ENCODE results near the gene INAFM2. TPM values are rescaled to one million over a fixed set of nuclear protein-coding genes. Genes with fewer than 3 reads are reported as not detected.

Gene INAFM2
- total RNA-seq, 1 experiment from 2014 or later, result 23.4 TPM

GRCh38 chr15:40335938-40336743 is 12.6 kb downstream of the INAFM2 start:
- H3K27ac ChIP-seq, result no peak overlapping the region
- H3K4me1 ChIP-seq, result peaks cover 50% of the 10 kb centered on the region
- DNase-seq, result peak; percentile 59 to 67

DNA sequence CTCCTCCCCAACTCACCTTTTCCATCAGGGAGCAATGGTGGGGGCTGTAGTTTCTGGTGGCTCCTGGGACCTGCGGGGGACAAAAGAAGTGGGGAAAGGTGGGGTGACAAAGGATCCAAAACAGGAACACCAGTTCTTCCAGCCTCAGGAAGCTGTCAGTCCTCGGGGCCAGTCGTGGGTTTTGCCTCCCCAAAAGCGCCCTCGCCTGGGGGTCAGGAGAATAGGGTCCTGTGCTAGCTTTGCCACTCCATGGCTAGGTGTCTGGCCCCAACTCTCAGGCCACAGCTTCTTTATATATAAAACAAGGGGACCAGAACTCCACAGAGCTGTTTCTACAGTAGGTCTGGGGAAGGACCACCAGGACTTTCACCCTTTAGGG is 13.2 kb downstream of the INAFM2 start:
- Histone ChIP-seq H3K27ac (no peak overlapping the region), H3K36me3 (no peaks in the 10 kb centered on the region), H3K9me3 (replicated peaks) (no peaks in the 10 kb centered on the region), H3K4me3 (no peak overlapping the region), H3K4me1 (peaks cover 56% of the 10 kb centered on the region), H3K27me3 (no peaks in the 10 kb centered on the region)
- no peak for DNase-seq

More at GRCh38 chr15:40335938-40336743, 12.6 kb downstream of the INAFM2 start:
- Histone ChIP-seq H3K4me3 (no peak overlapping the region), H3K27me3 (no peaks in the 10 kb centered on the region), H3K36me3 (no peaks in the 10 kb centered on the region), H3K9me3 (replicated peaks) (no peaks in the 10 kb centered on the region)

GRCh38 chr15:40337597-40337996 is 14.1 kb downstream of the INAFM2 start:
- Histone ChIP-seq H3K4me1 (peaks cover 60% of the 10 kb centered on the region), H3K36me3 (no peaks in the 10 kb centered on the region)

DNA sequence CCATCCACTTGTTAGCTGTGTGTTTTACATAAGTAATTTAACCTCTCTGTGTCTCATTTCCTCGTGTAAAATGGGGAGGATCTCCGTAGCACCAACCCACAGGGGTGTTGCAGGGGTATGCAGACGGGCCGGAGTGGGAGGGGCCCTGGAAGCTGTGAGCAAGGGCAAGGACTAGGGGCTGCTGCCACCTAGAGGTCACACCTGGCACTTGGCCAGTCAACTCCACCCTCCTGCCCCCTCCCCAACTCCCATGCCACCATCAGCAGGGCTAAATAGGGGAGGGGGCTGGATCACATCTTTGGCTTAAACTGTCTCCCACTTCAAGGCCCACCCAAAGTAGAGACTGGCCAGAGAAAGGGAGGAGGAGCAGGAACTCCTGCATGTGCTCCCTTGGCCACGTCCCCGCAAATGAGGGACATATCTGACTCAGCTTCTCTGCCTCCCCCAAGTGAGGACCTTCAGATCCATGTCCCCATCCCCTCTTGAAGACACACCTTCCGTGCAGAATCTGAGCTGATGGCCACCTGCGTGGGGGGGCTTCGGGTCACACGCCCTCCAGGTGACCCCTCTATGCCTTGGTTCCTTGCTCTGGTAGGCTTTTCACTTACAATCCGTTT is 14.7 kb downstream of the INAFM2 start:
- H3K4me3 ChIP-seq, result peak overlapping the region; percentile 56
- no peaks in the 10 kb centered on the region for H3K27me3 ChIP-seq
- H3K27ac ChIP-seq, result peak overlapping the region; percentile 91
- H3K9me3 ChIP-seq (replicated peaks), result no peaks in the 10 kb centered on the region
- no peaks in the 10 kb centered on the region for H3K36me3 ChIP-seq
- peak; percentile 87 to 89 for DNase-seq
- peaks cover 60% of the 10 kb centered on the region for H3K4me1 ChIP-seq

More at GRCh38 chr15:40337597-40337996, 14.1 kb downstream of the INAFM2 start:
- Histone ChIP-seq H3K27me3 (no peaks in the 10 kb centered on the region), H3K27ac (no peak overlapping the region), H3K9me3 (replicated peaks) (no peaks in the 10 kb centered on the region), H3K4me3 (no peak overlapping the region)
- DNase-seq, result no peak

DNA sequence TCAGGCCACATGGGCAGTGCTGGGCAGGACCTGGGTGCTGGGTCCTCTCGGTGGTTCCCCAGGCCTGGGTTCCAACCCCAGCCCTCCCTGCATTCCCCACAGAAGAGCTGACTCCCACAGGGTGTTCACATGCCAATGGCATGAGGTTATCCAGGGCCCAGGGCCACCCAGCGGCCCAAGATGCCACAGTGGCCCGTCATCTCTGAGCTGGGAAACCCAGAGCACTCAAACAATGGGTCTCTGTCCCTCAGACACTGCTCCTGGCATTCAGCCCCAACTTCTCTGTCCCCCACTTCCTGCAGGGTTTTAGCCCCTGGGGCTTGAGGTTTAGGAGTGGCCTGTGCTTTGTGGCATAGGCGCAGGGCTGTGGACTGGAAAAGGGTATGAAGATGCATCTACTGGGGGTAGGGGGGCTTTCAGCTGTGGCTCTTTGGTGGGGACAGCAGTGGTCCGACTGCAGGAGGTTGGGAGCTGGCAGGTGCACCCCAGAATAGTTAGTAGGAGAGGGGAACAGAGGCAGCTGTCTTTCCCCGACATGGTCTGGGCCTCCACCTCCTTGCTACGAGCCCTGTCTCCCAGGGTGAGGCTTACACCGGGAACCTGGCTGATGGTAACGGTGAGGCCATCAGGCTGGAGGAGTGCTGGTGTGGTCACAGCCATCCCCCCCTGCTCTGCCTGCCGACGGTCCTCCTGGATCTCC is 15.6 kb downstream of the INAFM2 start:
- peak; percentile 92 to 93 for DNase-seq
- H3K4me1 ChIP-seq, result peaks cover 56% of the 10 kb centered on the region

GRCh38 chr15:40339621-40339945 is 16.1 kb downstream of the INAFM2 start:
- no peaks in the 10 kb centered on the region for H3K36me3 ChIP-seq
- peak; percentile 48 to 53 for DNase-seq
- peak overlapping the region; percentile 91 for H3K27ac ChIP-seq
- peak overlapping the region; percentile 56 for H3K4me3 ChIP-seq
- no peaks in the 10 kb centered on the region for H3K27me3 ChIP-seq
- no peaks in the 10 kb centered on the region for H3K9me3 ChIP-seq (replicated peaks)
- peaks cover 51% of the 10 kb centered on the region for H3K4me1 ChIP-seq

More for the DNA sequence above, 15.6 kb downstream of the INAFM2 start:
- H3K36me3 ChIP-seq, result no peaks in the 10 kb centered on the region
- H3K4me3 ChIP-seq, result peak overlapping the region; percentile 56
- peak overlapping the region; percentile 91 for H3K27ac ChIP-seq
- H3K9me3 ChIP-seq (replicated peaks), result no peaks in the 10 kb centered on the region
- H3K27me3 ChIP-seq, result no peaks in the 10 kb centered on the region

GRCh38 chr15:40340038-40340739 is 16.7 kb downstream of the INAFM2 start:
- no peaks in the 10 kb centered on the region for H3K27me3 ChIP-seq
- peak; percentile 65 to 68 for DNase-seq
- H3K9me3 ChIP-seq (replicated peaks), result no peaks in the 10 kb centered on the region
- peaks cover 51% of the 10 kb centered on the region for H3K4me1 ChIP-seq
- H3K36me3 ChIP-seq, result no peaks in the 10 kb centered on the region
- H3K4me3 ChIP-seq, result peak overlapping the region; percentile 56
- peak overlapping the region; percentile 91 for H3K27ac ChIP-seq

GRCh38 chr15:40340740-40341400 is 17.4 kb downstream of the INAFM2 start, which contains the start of gene CCDC9B:
TSS of gene CCDC9B (minus strand) at chr15:40340939. CDS start at chr15:40340819, 120 bp downstream.
- peak within 1 kb of the TSS; percentile 91 for H3K27ac ChIP-seq
- DNase-seq, result peak; percentile 88 to 89
- no peaks in the 10 kb centered on the region for H3K27me3 ChIP-seq
- peaks cover 47% of the 10 kb centered on the region for H3K4me1 ChIP-seq
- H3K4me3 ChIP-seq, result peak within 1 kb of the TSS; percentile 56
- H3K36me3 ChIP-seq, result no peaks in the 10 kb centered on the region
- H3K9me3 ChIP-seq (replicated peaks), result no peaks in the 10 kb centered on the region

DNA sequence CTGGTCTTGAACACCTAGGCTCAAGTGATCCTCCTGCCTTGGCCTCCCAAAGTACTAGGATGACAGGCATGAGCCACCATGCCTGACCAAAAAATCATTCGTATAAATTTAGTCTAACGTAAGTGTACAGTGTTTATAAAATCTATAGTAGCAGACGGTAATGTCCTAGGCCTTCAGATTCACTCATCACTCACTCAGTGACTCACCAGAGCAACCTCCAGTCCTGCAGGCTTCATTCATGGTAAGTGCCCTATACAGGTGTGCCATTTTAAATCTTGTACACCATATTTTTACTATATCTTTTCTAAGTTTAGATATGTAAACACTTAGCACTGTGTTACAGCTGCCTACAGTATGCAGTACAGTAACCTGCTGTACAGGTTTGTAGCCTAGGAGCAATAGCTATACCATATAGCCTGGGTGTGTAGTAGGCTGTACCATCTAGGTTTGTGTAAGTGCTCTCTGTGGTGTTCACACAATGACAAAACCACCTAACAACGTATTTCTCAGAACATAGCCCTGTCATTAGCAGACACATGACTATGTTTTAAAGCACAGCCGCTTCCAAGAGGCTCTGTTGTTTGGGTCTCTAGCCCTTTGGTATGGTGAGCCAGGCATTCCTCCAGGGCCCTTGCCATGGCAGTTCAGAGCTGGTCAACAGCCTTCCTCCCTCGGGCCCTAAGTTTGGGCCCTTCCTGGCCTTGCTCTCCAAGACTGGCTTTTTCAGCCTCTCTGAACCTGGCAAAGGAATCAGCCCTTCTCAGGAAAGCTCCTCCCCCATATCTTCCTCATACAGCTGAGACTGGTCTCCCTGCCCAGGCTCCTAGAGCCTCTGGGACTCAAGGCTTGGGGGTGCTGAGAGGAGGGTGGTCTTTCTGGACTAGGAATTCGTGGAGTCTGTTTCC is 19.2 kb downstream of the INAFM2 start:
- no peak for DNase-seq
- H3K36me3 ChIP-seq, result no peaks in the 10 kb centered on the region
- no peaks in the 10 kb centered on the region for H3K9me3 ChIP-seq (replicated peaks)
- no peaks in the 10 kb centered on the region for H3K27me3 ChIP-seq
- H3K4me1 ChIP-seq, result peaks cover 32% of the 10 kb centered on the region
- H3K27ac ChIP-seq, result no peak overlapping the region
- no peak overlapping the region for H3K4me3 ChIP-seq

- no peak overlapping the region for H3K4me3 ChIP-seq
- peaks cover 28% of the 10 kb centered on the region for H3K4me1 ChIP-seq
- no peak overlapping the region for H3K27ac ChIP-seq
- H3K27me3 ChIP-seq, result no peaks in the 10 kb centered on the region
- no peak for DNase-seq
- no peaks in the 10 kb centered on the region for H3K9me3 ChIP-seq (replicated peaks)
- H3K36me3 ChIP-seq, result no peaks in the 10 kb centered on the region
Observed at GRCh38 chr15:40343512-40343911, 20.0 kb downstream of the INAFM2 start.

GRCh38 chr15:40344217-40344616 is 20.7 kb downstream of the INAFM2 start:
- Histone ChIP-seq H3K9me3 (replicated peaks) (no peaks in the 10 kb centered on the region), H3K27ac (no peak overlapping the region), H3K4me3 (no peak overlapping the region), H3K4me1 (peaks cover 22% of the 10 kb centered on the region), H3K36me3 (no peaks in the 10 kb centered on the region), H3K27me3 (peaks cover 1% of the 10 kb centered on the region; the same call in 1 of the 2 replicates)
- DNase-seq, result no peak

- peak; percentile 70 to 83 for DNase-seq
- Histone ChIP-seq H3K27ac (no peak overlapping the region), H3K4me1 (peaks cover 18% of the 10 kb centered on the region)
Observed at GRCh38 chr15:40344631-40345120, 21.2 kb downstream of the INAFM2 start.

DNA sequence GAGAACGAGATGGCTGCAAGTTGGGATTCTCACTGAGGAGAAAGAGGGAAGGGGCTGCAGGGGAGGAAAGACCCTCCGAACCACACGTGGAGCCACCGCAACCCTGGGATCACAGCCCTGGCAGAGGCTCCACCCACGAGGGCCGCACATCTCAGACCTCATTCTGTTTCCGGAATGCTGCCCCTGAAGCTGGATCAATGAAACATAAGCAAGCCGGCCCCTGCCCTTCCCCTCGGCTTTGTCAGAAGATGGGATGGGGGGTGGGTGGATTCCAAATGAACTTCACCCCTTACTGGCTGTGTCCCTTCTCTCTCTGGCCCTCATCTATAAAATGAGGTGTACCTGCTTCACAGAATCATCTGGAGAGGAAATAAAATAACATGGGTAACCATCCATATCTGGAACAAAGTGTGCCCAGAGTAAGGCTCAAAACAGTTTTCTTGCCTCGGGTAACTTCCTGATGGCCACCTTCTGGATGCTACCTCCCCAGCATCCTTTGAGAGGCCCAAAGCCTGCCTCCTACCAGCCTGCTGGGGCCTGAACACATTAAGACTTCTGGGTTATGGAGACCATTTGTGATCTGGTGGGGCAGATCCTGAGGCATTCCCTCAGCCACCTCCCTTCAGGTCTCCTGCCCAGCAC is 21.9 kb downstream of the INAFM2 start:
- Histone ChIP-seq H3K27ac (no peak overlapping the region), H3K4me1 (peaks cover 14% of the 10 kb centered on the region), H3K4me3 (no peak overlapping the region), H3K27me3 (peaks cover 10% of the 10 kb centered on the region; the same call in 1 of the 2 replicates), H3K36me3 (no peaks in the 10 kb centered on the region), H3K9me3 (replicated peaks) (no peaks in the 10 kb centered on the region)
- no peak for DNase-seq

More at GRCh38 chr15:40344631-40345120, 21.2 kb downstream of the INAFM2 start:
- peaks cover 6% of the 10 kb centered on the region; the same call in 1 of the 2 replicates for H3K27me3 ChIP-seq
- no peak overlapping the region for H3K4me3 ChIP-seq
- no peaks in the 10 kb centered on the region for H3K9me3 ChIP-seq (replicated peaks)
- no peaks in the 10 kb centered on the region for H3K36me3 ChIP-seq
